C4-2B (cell line): ENCODE results near the gene ID1.

Experiments used
- H3K27ac ChIP-seq: fragments of 450-650 bp; 2 replicates; pipeline ENCODE4 v1.5.1; 2017
- ZFX ChIP-seq: fragments of 450-650 bp; IDR thresholded peaks from 2 replicates; pipeline ENCODE4 v1.6.1; 2017
- TF ChIP-seq, protein P1 (sequence below): fragments of 450-650 bp; conservative IDR thresholded peaks from 2 replicates; pipeline ENCODE4 v1.5.1; 2017; ENCODE audit warnings: mild to moderate bottlenecking

ID1 gene

DNA sequence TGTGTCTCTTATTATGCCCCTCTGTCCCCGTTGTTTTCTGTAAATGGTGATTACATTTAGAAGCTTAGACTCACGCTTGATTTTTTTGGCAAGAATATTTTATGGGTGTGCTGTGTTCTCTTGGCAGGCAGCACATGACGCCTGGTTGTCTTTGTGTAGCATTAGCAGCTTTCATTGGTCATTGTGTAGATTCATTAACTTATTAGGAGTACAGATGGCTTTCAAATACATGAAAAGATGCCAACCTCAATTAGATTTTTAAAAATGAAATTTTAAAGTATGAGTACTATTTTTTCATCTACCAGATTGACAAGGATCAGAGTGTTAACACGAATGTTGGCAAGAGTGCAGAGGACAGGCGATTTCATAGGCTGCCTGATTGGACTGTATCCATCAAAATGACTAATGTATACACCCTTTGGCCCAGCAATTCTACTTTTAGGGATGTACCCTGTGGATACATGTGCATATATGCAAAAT is 47.9 kb downstream of the ID1 start:
- TF ChIP-seq, protein P1, sequence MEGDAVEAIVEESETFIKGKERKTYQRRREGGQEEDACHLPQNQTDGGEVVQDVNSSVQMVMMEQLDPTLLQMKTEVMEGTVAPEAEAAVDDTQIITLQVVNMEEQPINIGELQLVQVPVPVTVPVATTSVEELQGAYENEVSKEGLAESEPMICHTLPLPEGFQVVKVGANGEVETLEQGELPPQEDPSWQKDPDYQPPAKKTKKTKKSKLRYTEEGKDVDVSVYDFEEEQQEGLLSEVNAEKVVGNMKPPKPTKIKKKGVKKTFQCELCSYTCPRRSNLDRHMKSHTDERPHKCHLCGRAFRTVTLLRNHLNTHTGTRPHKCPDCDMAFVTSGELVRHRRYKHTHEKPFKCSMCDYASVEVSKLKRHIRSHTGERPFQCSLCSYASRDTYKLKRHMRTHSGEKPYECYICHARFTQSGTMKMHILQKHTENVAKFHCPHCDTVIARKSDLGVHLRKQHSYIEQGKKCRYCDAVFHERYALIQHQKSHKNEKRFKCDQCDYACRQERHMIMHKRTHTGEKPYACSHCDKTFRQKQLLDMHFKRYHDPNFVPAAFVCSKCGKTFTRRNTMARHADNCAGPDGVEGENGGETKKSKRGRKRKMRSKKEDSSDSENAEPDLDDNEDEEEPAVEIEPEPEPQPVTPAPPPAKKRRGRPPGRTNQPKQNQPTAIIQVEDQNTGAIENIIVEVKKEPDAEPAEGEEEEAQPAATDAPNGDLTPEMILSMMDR: no peak
- no peak for TF ChIP-seq ZFX
- peak overlapping the region; percentile 47 for H3K27ac ChIP-seq

DNA sequence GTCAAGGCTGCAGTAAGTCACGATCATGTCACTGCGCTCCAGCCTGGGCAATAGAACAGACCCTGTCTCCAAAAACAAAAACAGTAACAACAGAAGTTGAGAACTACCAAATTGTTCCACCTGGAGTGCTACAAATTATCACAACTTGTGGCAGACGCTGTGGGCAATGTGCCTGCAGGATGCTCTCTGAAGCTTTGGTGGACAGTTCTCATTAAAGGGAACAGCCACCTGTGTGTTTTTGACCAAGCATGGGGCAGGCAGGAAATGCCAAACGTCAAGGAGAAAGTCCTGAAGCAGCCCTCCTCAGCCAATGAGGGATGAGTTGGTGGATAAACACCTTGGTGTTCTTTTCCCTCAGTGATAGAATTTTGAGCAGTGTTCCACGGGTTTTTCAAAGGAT is 48.5 kb downstream of the ID1 start:
- H3K27ac ChIP-seq: peak overlapping the region; percentile 47

DNA sequence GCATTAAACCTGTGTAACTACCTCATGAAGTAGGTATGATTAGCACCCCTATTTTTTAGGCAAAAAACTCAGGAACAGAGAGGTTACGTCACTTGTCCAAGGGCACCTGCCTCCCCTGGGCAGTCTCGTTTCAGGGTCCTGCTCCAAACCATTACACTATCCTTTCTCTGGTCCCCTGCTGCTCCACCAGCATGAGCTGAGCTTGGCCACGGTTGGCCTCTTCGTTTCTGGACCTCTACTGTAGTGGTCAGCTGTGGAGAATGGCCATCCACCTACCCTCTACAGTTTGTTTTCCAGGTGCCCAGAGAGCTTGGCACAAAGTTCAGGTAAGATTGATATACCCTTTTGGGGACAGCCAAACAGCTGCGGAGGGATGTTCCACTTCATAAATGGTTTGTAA is 49.4 kb downstream of the ID1 start:
- no peak overlapping the region; the same call in 1 of the 2 replicates for H3K27ac ChIP-seq
- no peak for TF ChIP-seq ZFX
- TF ChIP-seq, protein P1: no peak

More for the DNA sequence above, 48.5 kb downstream of the ID1 start:
- no peak for TF ChIP-seq ZFX
- TF ChIP-seq, protein P1: no peak
